Smooth muscle cell (in vitro differentiated cells): Measurements from ENCODE around the gene ERH. TPM values are rescaled to one million over a fixed set of nuclear protein-coding genes. Genes with fewer than 3 reads are reported as not detected.
"Not testable (repeated sequence)": the region's sequence is repeated elsewhere in the genome, so short reads cannot be mapped to it uniquely, and the experiment has no call there.

ENCODE experiments used
- DNase-seq: peaks from one replicate; lab custom pipeline; 2025; ENCODE audit not compliant: unreplicated experiment; lab: John Stamatoyannopoulos, UW
- H2AFZ ChIP-seq: fragments of 200-600 bp; sonication (generic); 2 replicates; pipeline ENCODE4 v1.6.0; 2016; ENCODE audit warnings: antibody characterized with exemption, low read depth, mild to moderate bottlenecking
- H3F3A ChIP-seq: fragments of 200-600 bp; sonication (generic); 2 replicates; pipeline ENCODE4 v1.6.0; 2017; ENCODE audit warnings: antibody characterized with exemption, low read depth
- H3K27ac ChIP-seq: fragments of 200-600 bp; sonication (generic); 2 replicates; pipeline ENCODE4 v1.5.1; 2016; ENCODE audit warnings: low read depth, mild to moderate bottlenecking
- H3K27me3 ChIP-seq: fragments of 200-600 bp; sonication (generic); 2 replicates; pipeline ENCODE4 v1.6.1; 2016; ENCODE audit warnings: low read depth, mild to moderate bottlenecking
- H3K36me3 ChIP-seq: fragments of 200-600 bp; sonication (generic); 2 replicates; pipeline ENCODE4 v1.5.1; 2016; ENCODE audit warnings: low read depth
- H3K4me1 ChIP-seq: fragments of 200-600 bp; sonication (generic); 2 replicates; pipeline ENCODE4 v1.5.1; 2016; ENCODE audit warnings: low read depth
- H3K4me2 ChIP-seq: fragments of 200-600 bp; sonication (generic); 2 replicates; pipeline ENCODE4 v1.6.0; 2016; ENCODE audit warnings: mild to moderate bottlenecking
- H3K4me3 ChIP-seq: fragments of 200-600 bp; sonication (generic); 2 replicates; pipeline ENCODE4 v1.5.1; 2016; ENCODE audit warnings: mild to moderate bottlenecking
- H3K79me2 ChIP-seq: fragments of 200-600 bp; sonication (generic); 2 replicates; pipeline ENCODE4 v1.6.0; 2016; ENCODE audit warnings: low read depth, mild to moderate bottlenecking
- H3K9ac ChIP-seq: fragments of 200-600 bp; sonication (generic); 2 replicates; pipeline ENCODE4 v1.6.0; 2016; ENCODE audit warnings: low read depth
- H3K9me3 ChIP-seq: fragments of 200-600 bp; sonication (generic); replicated peaks from 2 replicates; pipeline ENCODE4 v1.5.1; 2016; ENCODE audit warnings: low read depth
- H4K20me1 ChIP-seq: fragments of 200-600 bp; sonication (generic); 2 replicates; pipeline ENCODE4 v1.6.0; 2016; ENCODE audit warnings: low read depth
- WGBS: methylation state at CpG from one replicate; pipeline ENCODE4 v1.1.7; 2016; ENCODE audit warnings: low lambda C conversion rate; 5-methylcytosine and 5-hydroxymethylcytosine counted together
- polyA plus RNA-seq: library from polyadenylated mRNA; unstranded; fragments of >200 nt; fragmentation: Nextera tagmentation; extraction: Ambion mirVana; gene quantifications from 2 replicates; pipeline ENCODE4 v1.2.1, GENCODE V29; 2016
- total RNA-seq: library from RNA; depleted of rRNA; stranded (reverse); fragments of >200 nt; gene quantifications from 2 replicates; pipeline ENCODE4 v1.2.3, GENCODE V29; 2014
- TF ChIP-seq, protein P1 (sequence below): fragments of 200-600 bp; sonication (generic); IDR thresholded peaks from 2 replicates; pipeline ENCODE4 v1.5.1; 2017; ENCODE audit warnings: borderline replicate concordance, mild to moderate bottlenecking, antibody characterized with exemption; ENCODE audit not compliant: insufficient read depth, poor library complexity, severe bottlenecking

Gene ERH
- total and polyA plus RNA-seq, 2 experiments from 2014 or later, result 118 to 208 TPM

DNA sequence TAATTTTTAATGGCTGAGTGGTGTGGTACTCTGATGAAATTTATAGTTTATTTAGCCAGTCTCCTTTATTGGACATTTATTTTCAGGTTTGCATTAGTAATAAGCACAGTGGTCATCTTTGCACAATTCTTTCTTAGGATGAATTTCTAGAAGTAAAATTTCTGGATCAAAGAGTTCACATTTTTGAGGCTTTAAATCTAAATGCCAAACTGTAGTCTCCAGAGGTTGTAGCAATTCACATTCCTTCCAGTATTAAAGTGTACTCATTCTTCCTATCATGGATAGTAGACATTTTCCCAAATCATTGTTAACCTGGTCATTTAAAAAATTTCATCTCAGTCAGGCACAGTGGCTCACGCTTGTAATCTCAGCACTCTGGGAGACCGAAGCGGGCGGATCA lies 25.2 kb upstream of the ERH start:
- H3K4me2 ChIP-seq, result no peak overlapping the region
- no peaks in the 10 kb centered on the region for H3K27me3 ChIP-seq
- TF ChIP-seq, protein P1, sequence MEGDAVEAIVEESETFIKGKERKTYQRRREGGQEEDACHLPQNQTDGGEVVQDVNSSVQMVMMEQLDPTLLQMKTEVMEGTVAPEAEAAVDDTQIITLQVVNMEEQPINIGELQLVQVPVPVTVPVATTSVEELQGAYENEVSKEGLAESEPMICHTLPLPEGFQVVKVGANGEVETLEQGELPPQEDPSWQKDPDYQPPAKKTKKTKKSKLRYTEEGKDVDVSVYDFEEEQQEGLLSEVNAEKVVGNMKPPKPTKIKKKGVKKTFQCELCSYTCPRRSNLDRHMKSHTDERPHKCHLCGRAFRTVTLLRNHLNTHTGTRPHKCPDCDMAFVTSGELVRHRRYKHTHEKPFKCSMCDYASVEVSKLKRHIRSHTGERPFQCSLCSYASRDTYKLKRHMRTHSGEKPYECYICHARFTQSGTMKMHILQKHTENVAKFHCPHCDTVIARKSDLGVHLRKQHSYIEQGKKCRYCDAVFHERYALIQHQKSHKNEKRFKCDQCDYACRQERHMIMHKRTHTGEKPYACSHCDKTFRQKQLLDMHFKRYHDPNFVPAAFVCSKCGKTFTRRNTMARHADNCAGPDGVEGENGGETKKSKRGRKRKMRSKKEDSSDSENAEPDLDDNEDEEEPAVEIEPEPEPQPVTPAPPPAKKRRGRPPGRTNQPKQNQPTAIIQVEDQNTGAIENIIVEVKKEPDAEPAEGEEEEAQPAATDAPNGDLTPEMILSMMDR, result no peak
- no peaks in the 10 kb centered on the region for H3K9me3 ChIP-seq
- H3K79me2 ChIP-seq, result peaks cover 43% of the 10 kb centered on the region
- no peaks in the 10 kb centered on the region for H3F3A ChIP-seq
- WGBS, result 100% methylated on average over 4 of the region's 4 CpGs
- no peak overlapping the region for H2AFZ ChIP-seq
- H3K4me1 ChIP-seq, result no peaks in the 10 kb centered on the region
- H4K20me1 ChIP-seq, result peaks cover 82% of the 10 kb centered on the region
- H3K27ac ChIP-seq, result no peak overlapping the region
- H3K36me3 ChIP-seq, result peaks cover 1% of the 10 kb centered on the region
- no peak for DNase-seq
- no peak overlapping the region for H3K4me3 ChIP-seq
- no peak overlapping the region for H3K9ac ChIP-seq

DNA sequence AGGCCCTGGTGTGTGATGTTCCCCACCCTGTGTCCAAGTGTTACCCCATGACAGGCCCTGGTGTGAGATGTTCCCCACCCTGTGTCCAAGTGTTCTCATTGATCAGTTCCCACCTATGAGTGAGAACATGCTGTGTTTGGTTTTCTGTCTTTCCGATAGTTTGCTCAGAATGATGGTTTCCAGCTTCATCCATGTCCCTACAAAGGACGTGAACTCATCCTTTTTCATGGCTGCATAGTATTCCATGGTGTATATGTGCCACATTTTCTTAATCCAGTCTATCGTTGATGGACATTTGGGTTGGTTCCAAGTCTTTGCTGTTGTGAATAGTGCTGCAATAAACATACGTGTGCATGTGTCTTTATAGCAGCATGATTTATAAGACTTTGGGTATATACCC lies 18.0 kb upstream of the ERH start:
- not testable (repeated sequence) for H2AFZ ChIP-seq, H3K4me2 ChIP-seq, H3K4me1 ChIP-seq, H3F3A ChIP-seq, H3K27me3 ChIP-seq, H3K9me3 ChIP-seq, H3K36me3 ChIP-seq, DNase-seq, H3K27ac ChIP-seq, H3K9ac ChIP-seq, H3K4me3 ChIP-seq
- Histone ChIP-seq H3K79me2 (peaks cover 90% of the 10 kb centered on the region), H4K20me1 (peaks cover 97% of the 10 kb centered on the region)
- 94% methylated on average over 4 of the region's 4 CpGs for WGBS

DNA sequence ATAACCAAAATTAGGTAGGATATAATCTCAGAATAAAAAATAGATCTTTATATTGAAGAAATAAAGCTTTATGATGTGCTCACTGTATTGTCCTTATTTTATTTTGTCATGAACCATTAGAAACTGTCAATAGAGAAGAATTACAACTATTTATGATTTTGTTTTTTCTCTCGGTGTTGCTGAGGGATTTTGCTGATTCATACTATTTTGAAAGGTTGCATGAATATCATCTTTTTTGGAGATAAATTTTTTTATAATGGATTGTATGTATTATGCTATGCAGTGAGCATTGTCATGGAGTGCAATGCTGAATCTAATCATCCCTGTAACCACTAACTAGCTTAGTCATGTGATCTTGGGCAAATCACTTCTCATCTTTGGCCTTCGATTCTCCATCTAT lies 15.4 kb upstream of the ERH start:
- H2AFZ ChIP-seq, result no peak overlapping the region
- no peak overlapping the region for H3K9ac ChIP-seq
- no peaks in the 10 kb centered on the region for H3K27me3 ChIP-seq
- no peaks in the 10 kb centered on the region for H3F3A ChIP-seq
- no peak overlapping the region for H3K4me3 ChIP-seq
- no peak for DNase-seq
- H3K27ac ChIP-seq, result no peak overlapping the region
- peaks cover 97% of the 10 kb centered on the region for H3K79me2 ChIP-seq
- no peaks in the 10 kb centered on the region for H3K4me1 ChIP-seq
- TF ChIP-seq, protein P1, result no peak
- peaks cover 98% of the 10 kb centered on the region for H4K20me1 ChIP-seq
- H3K4me2 ChIP-seq, result no peak overlapping the region
- H3K9me3 ChIP-seq, result no peaks in the 10 kb centered on the region
- H3K36me3 ChIP-seq, result no peaks in the 10 kb centered on the region
- WGBS, result 97% methylated on average over 2 of the region's 2 CpGs

DNA sequence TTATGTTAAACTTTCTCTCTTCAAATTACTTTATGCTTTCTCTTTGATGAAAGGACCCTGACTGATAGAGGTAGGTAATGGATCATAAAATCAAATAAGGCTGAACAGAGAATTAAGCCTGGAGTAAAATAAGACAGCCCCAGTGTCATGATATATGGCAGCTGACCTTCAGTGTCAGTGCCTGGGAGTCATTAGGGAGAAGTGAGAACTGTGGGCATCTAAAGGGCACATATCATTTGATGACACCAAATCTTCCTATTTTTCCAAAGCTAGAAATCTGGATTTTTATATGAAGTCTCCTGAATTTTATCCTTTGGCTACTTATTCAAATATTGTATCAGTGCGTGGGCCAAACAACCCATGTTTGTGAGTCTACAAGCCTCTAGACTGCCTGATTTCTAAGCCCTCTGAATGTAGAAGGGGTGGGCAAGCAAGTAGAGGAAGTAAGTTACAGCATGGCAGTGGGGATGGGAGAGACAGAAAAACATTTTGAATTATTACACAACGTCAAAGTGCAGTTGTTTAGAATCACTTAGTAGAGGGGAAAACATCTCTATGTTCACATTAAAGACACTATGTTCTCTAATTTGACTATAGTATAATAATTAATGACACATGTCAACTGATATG lies 10.3 kb upstream of the ERH start:
- Histone ChIP-seq H2AFZ (no peak overlapping the region), H3K4me3 (no peak overlapping the region), H3F3A (no peaks in the 10 kb centered on the region), H3K9me3 (no peaks in the 10 kb centered on the region), H3K9ac (no peak overlapping the region), H3K27ac (no peak overlapping the region), H3K36me3 (no peaks in the 10 kb centered on the region), H3K79me2 (peaks cover 92% of the 10 kb centered on the region), H4K20me1 (peaks cover 100% of the 10 kb centered on the region), H3K4me1 (no peaks in the 10 kb centered on the region), H3K27me3 (no peaks in the 10 kb centered on the region), H3K4me2 (no peak overlapping the region)
- TF ChIP-seq, protein P1, result no peak
- 88% methylated on average over 2 of the region's 2 CpGs for WGBS
- no peak for DNase-seq
